PFSK-1 (cell line): Measurements from ENCODE around the gene TRRAP.

Source experiments
- FOXP2 ChIP-seq: optimal IDR thresholded peaks from 2 replicates; pipeline ENCODE3; 2011; ENCODE audit warnings: borderline replicate concordance, control low read depth, inconsistent platforms; ENCODE audit not compliant: insufficient read depth; ENCODE audit errors: extremely low read length, extremely low read depth
- POLR2AphosphoS5 ChIP-seq: IDR thresholded peaks from 2 replicates; pipeline ENCODE4 v1.6.1; 2012; ENCODE audit warnings: low read depth, mild to moderate bottlenecking, control low read depth, low read length, moderate library complexity
- REST ChIP-seq, 2 experiments: IDR thresholded peaks; 2 replicates each; pipeline versions ENCODE4 v1.6.1 to v1.8.0; 2011 to 2012; ENCODE audit warnings: low read depth in 2 of 2, low read length in 2 of 2, control low read depth in 1 of 2, inconsistent platforms in 1 of 2, mild to moderate bottlenecking in 1 of 2, moderate library complexity in 1 of 2; ENCODE audit not compliant: insufficient read depth in 1 of 2
- SIN3A ChIP-seq: IDR thresholded peaks from 2 replicates; pipeline ENCODE4 v1.6.1; 2012; ENCODE audit warnings: mild to moderate bottlenecking, low read length, moderate library complexity, borderline replicate concordance; ENCODE audit not compliant: insufficient read depth
- TAF1 ChIP-seq: IDR thresholded peaks from 2 replicates; pipeline ENCODE4 v1.6.1; 2012; ENCODE audit warnings: low read length, control low read depth, borderline replicate concordance; ENCODE audit not compliant: insufficient read depth

Gene TRRAP

GRCh38 chr7:99031496-99031895, 153.2 kb downstream of the TRRAP start:
- TF ChIP-seq TAF1 = no peak
- TF ChIP-seq POLR2AphosphoS5 = no peak
- TF ChIP-seq FOXP2 = no peak
- TF ChIP-seq SIN3A = no peak
- TF ChIP-seq REST (IDR thresholded peaks at IDR 0.05; ENCODE audit: insufficient read depth in 1 of 2, low read depth in 2 of 2, low read length in 2 of 2) = no peak

GRCh38 chr7:99032928-99033327, 154.6 kb downstream of the TRRAP start:
- TF ChIP-seq FOXP2 = no peak
- no peak for TF ChIP-seq SIN3A
- TF ChIP-seq REST (IDR thresholded peaks at IDR 0.05; ENCODE audit: insufficient read depth in 1 of 2, low read depth in 2 of 2, low read length in 2 of 2) = no peak
- TF ChIP-seq POLR2AphosphoS5 = no peak
- TF ChIP-seq TAF1 = no peak

DNA sequence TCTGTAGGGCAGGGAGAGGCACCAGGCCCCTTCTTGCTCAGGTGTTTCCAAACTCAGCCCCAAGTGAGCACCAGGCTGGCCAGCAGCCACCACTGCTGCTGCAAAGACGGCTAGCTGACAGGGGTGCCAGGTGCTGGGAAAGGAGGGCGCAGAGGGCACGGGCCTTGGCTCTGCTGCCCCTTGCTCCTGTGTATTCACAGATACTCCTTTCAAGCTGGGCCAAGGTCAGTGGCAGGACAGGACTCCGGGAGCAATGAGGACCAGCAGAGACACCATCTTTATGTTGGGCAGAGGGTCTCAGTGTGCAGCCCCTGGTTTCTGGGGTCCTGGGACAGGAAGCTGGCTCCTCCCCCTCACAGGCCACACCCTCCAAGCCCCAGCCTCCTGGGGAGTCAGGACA, 155.4 kb downstream of the TRRAP start:
- TF ChIP-seq TAF1 = no peak
- no peak for TF ChIP-seq FOXP2
- no peak for TF ChIP-seq SIN3A
- no peak for TF ChIP-seq REST (IDR thresholded peaks at IDR 0.05; ENCODE audit: insufficient read depth in 1 of 2, low read depth in 2 of 2, low read length in 2 of 2)
- TF ChIP-seq POLR2AphosphoS5 = no peak

- TF ChIP-seq SIN3A (no peak), POLR2AphosphoS5 (no peak), TAF1 (no peak)
Observed at GRCh38 chr7:99034932-99035722, 156.8 kb downstream of the TRRAP start.

DNA sequence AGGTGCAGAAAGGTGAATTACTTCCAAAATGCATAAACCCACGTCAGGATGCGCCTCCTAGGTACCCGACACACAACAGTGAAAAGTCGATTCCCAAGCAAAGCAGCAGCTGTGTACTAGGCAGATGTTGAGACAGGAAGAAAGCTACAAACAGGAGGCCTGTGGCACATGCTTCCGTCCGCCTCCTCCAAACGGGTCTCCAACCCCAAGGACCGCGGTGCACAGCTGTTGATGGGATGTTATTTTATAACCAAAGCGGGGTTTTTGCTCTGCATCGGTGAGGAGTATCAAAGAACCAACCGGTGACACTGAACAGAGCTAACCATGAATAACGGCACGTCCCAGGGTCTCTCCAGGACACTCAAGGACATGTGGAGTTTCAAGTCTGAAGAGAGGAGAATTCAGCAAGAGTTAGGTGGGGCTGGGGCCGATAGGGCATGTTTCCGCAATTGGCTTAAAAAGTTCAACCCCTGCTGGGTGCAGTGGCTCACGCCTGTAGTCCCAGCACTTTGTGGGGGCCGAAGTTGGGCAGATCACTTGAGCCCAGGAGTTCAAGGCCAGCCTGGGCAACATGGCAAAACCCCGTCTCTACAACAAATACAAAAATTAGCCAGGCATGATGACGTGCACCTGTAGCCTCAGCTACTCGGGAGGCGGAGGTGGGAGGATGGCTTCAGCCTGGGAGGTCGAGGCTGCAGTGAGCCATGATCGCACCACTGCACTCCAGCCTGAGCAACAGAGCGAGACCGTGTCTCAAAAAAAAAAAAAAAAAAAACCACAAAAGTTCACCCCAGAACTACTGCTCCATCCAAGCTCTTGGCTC, 157.6 kb downstream of the TRRAP start:
- TF ChIP-seq FOXP2 (no peak), SIN3A (no peak), TAF1 (no peak), POLR2AphosphoS5 (no peak), REST (IDR thresholded peaks at IDR 0.05; ENCODE audit: insufficient read depth in 1 of 2, low read depth in 2 of 2, low read length in 2 of 2) (no peak)
